Measurements from ENCODE around the gene SRP72. TPM values are rescaled to one million over a fixed set of nuclear protein-coding genes. Genes with fewer than 3 reads are reported as not detected.
A peak's percentile ranks its signal among the peaks of the same experiment; 100 is the strongest.

SRP72 gene
- total RNA-seq, 1 donor from 2014 or later, result 77.7 TPM

DNA sequence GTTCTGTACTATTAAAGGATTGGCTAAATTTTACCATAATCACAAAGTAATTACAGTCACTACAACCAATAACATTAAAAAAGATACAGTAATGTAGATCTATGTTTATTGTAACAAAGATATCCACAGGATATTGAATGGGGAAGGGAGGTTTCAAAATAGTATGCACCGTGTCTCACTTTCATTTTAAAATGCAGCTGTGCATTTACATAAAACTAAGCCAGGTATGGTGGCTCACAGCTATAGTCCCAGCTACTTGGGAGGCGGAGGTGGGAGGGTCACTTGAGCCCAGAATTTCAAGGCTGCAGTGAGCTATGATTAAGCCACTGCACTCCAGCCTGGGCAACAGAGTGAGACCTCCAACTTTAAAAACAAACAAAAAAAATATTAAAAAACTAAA lies 8.5 kb downstream of the SRP72 start:
- Histone ChIP-seq H3K36me3 (peaks cover 97% of the 10 kb centered on the region), H3K4me1 (no peaks in the 10 kb centered on the region), H3K27me3 (ENCODE audit: low read depth) (no peaks in the 10 kb centered on the region), H3K27ac (no peak overlapping the region), H3K9me3 (no peaks in the 10 kb centered on the region), H3K4me3 (no peak overlapping the region)
- DNase-seq (no peak), ATAC-seq (no peak)
- TF ChIP-seq, protein P1, sequence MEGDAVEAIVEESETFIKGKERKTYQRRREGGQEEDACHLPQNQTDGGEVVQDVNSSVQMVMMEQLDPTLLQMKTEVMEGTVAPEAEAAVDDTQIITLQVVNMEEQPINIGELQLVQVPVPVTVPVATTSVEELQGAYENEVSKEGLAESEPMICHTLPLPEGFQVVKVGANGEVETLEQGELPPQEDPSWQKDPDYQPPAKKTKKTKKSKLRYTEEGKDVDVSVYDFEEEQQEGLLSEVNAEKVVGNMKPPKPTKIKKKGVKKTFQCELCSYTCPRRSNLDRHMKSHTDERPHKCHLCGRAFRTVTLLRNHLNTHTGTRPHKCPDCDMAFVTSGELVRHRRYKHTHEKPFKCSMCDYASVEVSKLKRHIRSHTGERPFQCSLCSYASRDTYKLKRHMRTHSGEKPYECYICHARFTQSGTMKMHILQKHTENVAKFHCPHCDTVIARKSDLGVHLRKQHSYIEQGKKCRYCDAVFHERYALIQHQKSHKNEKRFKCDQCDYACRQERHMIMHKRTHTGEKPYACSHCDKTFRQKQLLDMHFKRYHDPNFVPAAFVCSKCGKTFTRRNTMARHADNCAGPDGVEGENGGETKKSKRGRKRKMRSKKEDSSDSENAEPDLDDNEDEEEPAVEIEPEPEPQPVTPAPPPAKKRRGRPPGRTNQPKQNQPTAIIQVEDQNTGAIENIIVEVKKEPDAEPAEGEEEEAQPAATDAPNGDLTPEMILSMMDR (IDR thresholded peaks at IDR 0.05), result no peak
- intact Hi-C loops (cut with DNase I), result no loop called here

DNA sequence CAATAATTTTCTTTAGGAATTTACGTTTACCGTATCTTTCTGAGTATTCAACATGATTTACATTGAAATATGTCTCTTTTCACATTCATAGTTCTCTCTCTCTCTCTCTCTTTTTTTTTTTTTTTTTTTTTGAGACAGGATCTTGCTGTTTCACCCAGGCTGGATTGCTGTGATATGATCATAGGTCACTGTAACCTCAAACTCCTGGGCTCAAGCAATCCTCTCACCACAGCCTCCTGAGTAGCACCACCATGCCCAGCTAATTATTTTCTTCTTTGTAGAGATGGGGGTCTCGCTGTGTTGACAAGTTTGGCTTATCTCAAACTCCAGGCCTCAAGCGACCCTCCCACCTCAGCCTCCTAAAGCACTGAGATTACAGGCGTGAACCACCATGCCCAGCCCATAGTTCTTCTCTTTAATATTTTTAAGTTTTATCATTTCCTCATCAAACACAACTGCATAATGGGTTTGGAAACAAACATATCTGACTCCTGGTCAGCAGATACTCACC lies 9.8 kb downstream of the SRP72 start:
- Histone ChIP-seq H3K4me3 (no peak overlapping the region), H3K27me3 (ENCODE audit: low read depth) (no peaks in the 10 kb centered on the region), H3K36me3 (peaks cover 98% of the 10 kb centered on the region), H3K27ac (no peak overlapping the region), H3K9me3 (no peaks in the 10 kb centered on the region), H3K4me1 (no peaks in the 10 kb centered on the region)
- intact Hi-C loops (cut with DNase I), result no loop called here
- ATAC-seq, result no peak
- no peak for DNase-seq
- TF ChIP-seq, protein P1 (IDR thresholded peaks at IDR 0.05), result no peak

DNA sequence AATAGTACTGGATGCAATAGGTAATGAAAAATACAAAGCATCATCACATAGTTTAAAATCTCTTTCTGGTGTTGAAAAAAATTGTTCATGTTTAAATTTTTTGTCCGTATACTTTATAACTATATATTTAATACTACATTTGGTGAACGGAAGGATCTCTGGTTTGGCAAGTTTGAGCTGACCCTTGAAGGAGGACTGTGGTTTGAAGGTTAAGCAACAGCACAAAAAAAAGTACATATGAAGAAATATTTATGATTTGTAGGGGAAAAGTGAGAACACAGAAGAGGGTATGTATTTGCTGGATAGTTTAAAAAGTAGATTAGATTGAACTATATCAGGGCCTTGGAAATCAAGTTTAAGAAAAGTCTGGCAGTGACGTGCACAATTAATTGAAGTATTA lies 13.3 kb downstream of the SRP72 start:
- intact Hi-C loops (cut with DNase I), result no loop called here
- no peak overlapping the region for H3K4me3 ChIP-seq
- H3K27me3 ChIP-seq (ENCODE audit: low read depth), result no peaks in the 10 kb centered on the region
- no peaks in the 10 kb centered on the region for H3K4me1 ChIP-seq
- no peaks in the 10 kb centered on the region for H3K9me3 ChIP-seq
- ATAC-seq, result no peak
- TF ChIP-seq, protein P1 (IDR thresholded peaks at IDR 0.05), result no peak
- no peak overlapping the region for H3K27ac ChIP-seq
- H3K36me3 ChIP-seq, result peaks cover 99% of the 10 kb centered on the region
- DNase-seq, result no peak

DNA sequence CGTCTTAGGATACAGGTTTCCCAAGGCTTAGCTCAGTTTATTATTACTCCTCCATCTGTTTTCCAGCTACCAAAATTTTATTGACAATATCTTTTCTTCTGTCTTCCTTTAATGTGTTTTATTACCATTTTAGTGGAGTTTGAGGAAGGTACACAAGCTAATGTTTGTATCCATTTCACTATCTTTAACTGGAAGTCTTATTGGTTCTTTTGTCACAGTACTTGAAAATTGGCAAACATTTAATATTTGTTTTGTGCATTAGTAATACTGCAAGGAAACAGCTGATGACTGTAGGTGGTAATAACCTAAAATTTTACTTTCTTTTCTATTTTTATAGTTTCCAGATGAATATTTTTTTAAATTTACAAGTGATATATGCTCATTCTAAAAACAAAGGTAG lies 28.8 kb downstream of the SRP72 start:
- Histone ChIP-seq H3K36me3 (peaks cover 92% of the 10 kb centered on the region), H3K4me1 (no peaks in the 10 kb centered on the region), H3K9me3 (no peaks in the 10 kb centered on the region), H3K4me3 (no peak overlapping the region), H3K27ac (no peak overlapping the region), H3K27me3 (ENCODE audit: low read depth) (no peaks in the 10 kb centered on the region)
- intact Hi-C loops (cut with DNase I), result no loop called here
- TF ChIP-seq, protein P1 (IDR thresholded peaks at IDR 0.05), result no peak
- no peak for ATAC-seq
- no peak for DNase-seq

DNA sequence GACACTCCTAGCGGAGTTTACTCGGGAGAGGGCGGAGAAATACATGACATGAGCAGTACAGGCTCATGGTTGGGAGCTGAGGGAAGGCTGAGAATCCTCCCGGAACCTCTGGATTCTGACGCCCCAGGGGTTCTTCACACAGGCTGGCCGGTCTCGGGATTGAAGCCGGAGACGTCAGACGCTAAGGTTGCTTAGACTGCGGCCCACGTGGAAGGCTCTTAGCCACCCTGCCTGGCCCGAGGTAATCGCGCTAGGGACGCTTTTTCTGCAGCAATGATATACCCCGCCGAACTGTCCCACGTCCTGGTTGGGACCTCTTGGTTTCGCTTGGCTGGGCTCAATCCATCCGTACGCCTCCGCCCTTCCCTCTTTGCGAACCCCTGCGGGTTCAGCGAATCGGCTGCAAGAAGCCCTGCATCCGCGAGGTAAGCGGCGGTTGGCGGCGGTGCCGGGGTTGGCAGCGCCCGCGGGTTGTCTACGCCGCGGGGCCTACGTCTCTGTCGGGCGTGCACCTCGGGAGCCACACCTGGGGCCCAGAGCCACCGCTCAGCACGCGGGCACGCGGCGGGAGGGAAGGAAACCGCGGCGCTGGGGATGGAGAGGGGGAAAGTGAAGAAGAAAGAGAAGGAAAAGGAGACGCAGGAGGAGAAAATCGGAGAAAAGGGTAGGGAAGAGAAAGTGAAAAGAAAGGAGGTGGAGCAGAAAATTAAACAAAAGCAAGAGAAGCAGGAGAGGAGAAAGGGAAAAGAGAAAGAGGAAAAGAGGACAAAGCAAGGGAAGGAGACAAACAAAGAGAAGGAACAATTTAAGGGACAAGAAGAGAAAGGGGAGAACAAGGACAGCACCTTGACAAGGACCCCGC lies 38.1 kb downstream of the SRP72 start, which contains the start of gene ARL9:
ARL9 (plus strand) TSS at position 523 of the 862 bp plus-strand sequence; CDS start at position 595, 72 bp downstream.
- H3K4me3 ChIP-seq, result peak within 1 kb of the TSS; percentile 59
- ATAC-seq, result peak; percentile 93 to 95

More for the DNA sequence above, 38.1 kb downstream of the SRP72 start, which contains the start of gene ARL9:
- Histone ChIP-seq H3K27me3 (ENCODE audit: low read depth) (no peaks in the 10 kb centered on the region), H3K9me3 (no peaks in the 10 kb centered on the region), H3K36me3 (peaks cover 27% of the 10 kb centered on the region), H3K27ac (no peak within 1 kb of the TSS), H3K4me1 (peaks cover 16% of the 10 kb centered on the region)
- TF ChIP-seq, protein P1 (IDR thresholded peaks at IDR 0.05), result no peak
- intact Hi-C loops (cut with DNase I), result no loop called here
- peak; percentile 74 for DNase-seq
